PC-9 (cell line): ENCODE data around the gene MAP4K4. TPM values are rescaled to one million over a fixed set of nuclear protein-coding genes. Genes with fewer than 3 reads are reported as not detected.

Experiments used
- BruUV-seq: library from RNA; stranded (reverse); fragments of 400-500 nt; replicated peaks from 2 replicates; lab custom pipeline; 2021; lab: Mats Ljungman, UMichigan
- CTCF ChIA-PET: fragments of 300-600 bp; sonication (Branson Sonifier 250); formaldehyde crosslinking; loops from one replicate; lab custom pipeline; 2022; ENCODE audit warnings: antibody characterized with exemption; lab: Charles Lee
- POLR2A ChIA-PET: fragments of 300-600 bp; sonication (Branson Sonifier 250); formaldehyde crosslinking; loops from one replicate; lab custom pipeline; 2022; ENCODE audit warnings: antibody characterized with exemption; ENCODE audit not compliant: unreplicated experiment; lab: Charles Lee
- DNase-seq, 2 experiments: peaks; one replicate each; pipeline versions ENCODE4 v3.0.0 to v3.0.0-alpha.2; 2015 to 2022; ENCODE audit warnings: mixed read lengths in 1 of 2
- H2AFZ ChIP-seq: fragments of 200-600 bp; sonication (generic); 2 replicates; pipeline ENCODE4 v1.8.1; 2017; ENCODE audit warnings: antibody characterized with exemption
- H3F3A ChIP-seq: fragments of 200-600 bp; sonication (generic); 2 replicates; pipeline ENCODE4 v1.8.1; 2017; ENCODE audit warnings: antibody characterized with exemption, mild to moderate bottlenecking, low read depth; ENCODE audit not compliant: insufficient read depth
- H3K27ac ChIP-seq: fragments of 200-600 bp; sonication (generic); 2 replicates; pipeline ENCODE4 v1.6.1; 2016; ENCODE audit warnings: mixed run types
- H3K27me3 ChIP-seq: fragments of 200-600 bp; sonication (generic); 2 replicates; pipeline ENCODE4 v1.6.1; 2016; ENCODE audit warnings: low read depth, mixed run types; ENCODE audit not compliant: insufficient read depth
- H3K36me3 ChIP-seq: fragments of 200-600 bp; sonication (generic); 2 replicates; pipeline ENCODE4 v1.6.1; 2016; ENCODE audit warnings: low read depth, mixed run types
- H3K4me1 ChIP-seq: fragments of 200-600 bp; sonication (generic); replicated peaks from 2 replicates; pipeline ENCODE4 v1.6.1; 2016; ENCODE audit warnings: mixed run types; ENCODE audit not compliant: insufficient read depth
- H3K4me2 ChIP-seq: fragments of 200-600 bp; sonication (generic); 2 replicates; pipeline ENCODE4 v1.6.1; 2017; ENCODE audit warnings: mixed run types
- H3K4me3 ChIP-seq: fragments of 200-600 bp; sonication (generic); 2 replicates; pipeline ENCODE4 v1.6.1; 2016; ENCODE audit warnings: mixed run types
- H3K79me2 ChIP-seq: fragments of 200-600 bp; sonication (generic); 2 replicates; pipeline ENCODE4 v1.6.1; 2017; ENCODE audit warnings: low read depth, mixed run types
- H3K9me2 ChIP-seq: fragments of 200-600 bp; sonication (generic); 2 replicates; pipeline ENCODE4 v1.8.1; 2017; ENCODE audit warnings: mild to moderate bottlenecking; ENCODE audit not compliant: insufficient read depth
- H3K9me3 ChIP-seq: fragments of 200-600 bp; sonication (generic); 2 replicates; pipeline ENCODE4 v1.8.1; 2016; ENCODE audit warnings: low read depth; ENCODE audit not compliant: insufficient read depth
- H4K20me1 ChIP-seq: fragments of 200-600 bp; sonication (generic); 2 replicates; pipeline ENCODE4 v1.8.1; 2017; ENCODE audit not compliant: insufficient read depth
- CTCF ChIP-seq: fragments of 200-600 bp; sonication (generic); conservative IDR thresholded peaks from 2 replicates; pipeline ENCODE4 v1.6.1; 2017; ENCODE audit warnings: mixed run types, antibody characterized with exemption, mild to moderate bottlenecking, moderate library complexity
- EZH2 ChIP-seq: fragments of 200-600 bp; sonication (generic); IDR thresholded peaks from 2 replicates; pipeline ENCODE4 v1.8.0; 2017; ENCODE audit warnings: antibody characterized with exemption, low read depth
- intact Hi-C: fragments of 100-400 bp; cut with micrococcal nuclease; formaldehyde crosslinking; loops from one replicate; pipeline ENCODE4 v1.10.0; 2022; ENCODE audit not compliant: unreplicated experiment
- total RNA-seq: library from RNA; stranded (reverse); gene quantifications from 2 replicates; pipeline ENCODE4 v1.2.3, GENCODE V29; 2021

The MAP4K4 gene
- total RNA-seq, 1 experiment from 2014 or later = 129 TPM

- no peak overlapping the region for H3K4me2 ChIP-seq
- no peak overlapping the region for H3K27ac ChIP-seq
- peaks cover 23% of the 10 kb centered on the region for H3K9me3 ChIP-seq
- H2AFZ ChIP-seq = no peak overlapping the region
- H3K79me2 ChIP-seq = no peaks in the 10 kb centered on the region
- no peak for TF ChIP-seq EZH2
- TF ChIP-seq CTCF = no peak
- H3K9me2 ChIP-seq = no peaks in the 10 kb centered on the region
- no peaks in the 10 kb centered on the region for H3K4me1 ChIP-seq
- no peaks in the 10 kb centered on the region for H3K27me3 ChIP-seq
- intact Hi-C loops = no loop called here
- CTCF ChIA-PET = no interaction called here
- H4K20me1 ChIP-seq = no peaks in the 10 kb centered on the region
- no peak overlapping the region for H3K4me3 ChIP-seq
- no peaks in the 10 kb centered on the region; the same call in 1 of the 2 replicates for H3K36me3 ChIP-seq
- POLR2A ChIA-PET = no interaction called here
- H3F3A ChIP-seq = 0 out of 2 replicates have a peak, but pooled peaks cover 2% of the 10 kb centered on the region
- no TSS peak for BruUV-seq
- DNase-seq = no peak
Measured at GRCh38 chr2:101909760-101910159, 212.3 kb downstream of the MAP4K4 start.

- Histone ChIP-seq H3K27me3 (no peaks in the 10 kb centered on the region), H4K20me1 (no peaks in the 10 kb centered on the region), H3K27ac (no peak overlapping the region), H3K4me1 (no peaks in the 10 kb centered on the region), H3K4me2 (no peak overlapping the region), H3K36me3 (no peaks in the 10 kb centered on the region; the same call in 1 of the 2 replicates), H3K9me2 (no peaks in the 10 kb centered on the region), H3K79me2 (no peaks in the 10 kb centered on the region), H2AFZ (no peak overlapping the region), H3K4me3 (no peak overlapping the region), H3F3A (no peaks in the 10 kb centered on the region), H3K9me3 (peaks cover 18% of the 10 kb centered on the region)
- BruUV-seq = no TSS peak
- TF ChIP-seq EZH2 (no peak), CTCF (no peak)
- intact Hi-C loops = no loop called here
- ChIA-PET POLR2A (no interaction called here), CTCF (no interaction called here)
- DNase-seq = no peak
Measured at GRCh38 chr2:101912545-101912944, 215.0 kb downstream of the MAP4K4 start.

GRCh38 chr2:101921319-101921952 is 223.9 kb downstream of the MAP4K4 start:
- ChIA-PET POLR2A (no interaction called here), CTCF (interaction anchor here (0.6 kb wide), 1 partner anchor 587 kb away, joined by 11 read pairs; no protein-coding TSS in a partner anchor)
- no peaks in the 10 kb centered on the region for H3K9me2 ChIP-seq
- H3K27me3 ChIP-seq = no peaks in the 10 kb centered on the region
- H3K4me2 ChIP-seq = no peak overlapping the region
- TF ChIP-seq EZH2 = no peak
- TF ChIP-seq CTCF = no peak
- H3K4me3 ChIP-seq = no peak overlapping the region
- no peak overlapping the region for H2AFZ ChIP-seq
- no TSS peak for BruUV-seq
- H3K9me3 ChIP-seq = no peaks in the 10 kb centered on the region
- intact Hi-C loops = no loop called here
- H3K36me3 ChIP-seq = no peaks in the 10 kb centered on the region
- H4K20me1 ChIP-seq = no peaks in the 10 kb centered on the region
- no peak for DNase-seq
- H3K27ac ChIP-seq = no peak overlapping the region
- no peaks in the 10 kb centered on the region for H3K79me2 ChIP-seq
- no peaks in the 10 kb centered on the region for H3K4me1 ChIP-seq
- no peaks in the 10 kb centered on the region for H3F3A ChIP-seq
